ENCODE results near the gene BEAN1.

DNA sequence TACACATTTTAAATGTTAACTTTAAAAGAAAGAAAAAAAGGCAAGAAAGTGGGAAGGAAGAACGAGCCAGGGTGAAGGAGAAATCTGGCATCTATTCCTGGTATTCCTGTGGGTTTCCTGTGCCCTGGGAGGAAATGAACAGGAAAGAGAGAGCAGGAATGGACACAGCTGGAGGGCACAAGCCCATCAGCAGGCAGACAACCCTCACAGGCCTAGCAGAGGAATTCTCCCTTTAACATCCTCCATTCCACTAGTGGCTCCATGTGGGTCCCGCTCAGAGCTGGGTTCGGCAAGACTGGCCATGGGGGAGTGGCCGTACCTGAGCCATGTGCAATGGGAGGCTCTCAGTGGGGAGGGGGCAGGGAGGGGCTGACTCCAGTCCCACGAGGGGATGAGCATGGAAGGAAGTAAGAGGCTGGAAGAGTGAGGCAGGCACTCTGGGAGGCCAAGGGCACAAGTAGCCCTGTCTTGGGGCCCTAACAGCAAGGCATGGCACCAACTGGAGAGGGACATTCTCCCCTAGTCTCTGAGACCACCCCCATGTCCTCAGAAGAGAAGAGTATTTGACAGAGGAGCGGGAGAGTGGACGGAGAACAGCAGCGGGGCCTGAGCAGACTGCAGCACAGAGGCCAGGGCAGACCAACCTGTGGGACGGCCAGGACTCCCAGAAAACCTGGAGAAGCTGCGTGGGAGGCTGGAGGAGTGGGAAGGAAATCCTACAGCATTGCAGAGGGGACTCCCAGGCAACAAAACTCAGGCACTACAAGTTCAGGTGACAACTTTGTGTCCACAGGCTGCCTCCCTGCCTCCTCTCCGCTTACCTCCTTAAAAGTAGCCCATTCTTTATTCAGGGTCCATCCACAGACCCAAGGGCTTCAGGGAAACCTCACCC, 92.6 kb downstream of the BEAN1 start:
- TF ChIP-seq POLR2AphosphoS5 (IDR thresholded peaks at IDR 0.05; ENCODE audit: low read depth, low read length): no peak
- no peak for TF ChIP-seq POLR2A (IDR thresholded peaks at IDR 0.05; ENCODE audit: low read depth, low read length)
- no peak for TF ChIP-seq TAF1 (IDR thresholded peaks at IDR 0.05; ENCODE audit: low read depth, low read length)
- TF ChIP-seq PAX5 (IDR thresholded peaks at IDR 0.05; ENCODE audit: insufficient read depth, low read length, severe bottlenecking): no peak
- TF ChIP-seq SPI1 (IDR thresholded peaks at IDR 0.05; ENCODE audit: low read depth, low read length): no peak
- no peak for TF ChIP-seq POU2F2 (IDR thresholded peaks at IDR 0.05; ENCODE audit: low read depth, low read length)

Measured in GM12891 (cell line).